ENCODE results near the gene TCF7L2.
"Not testable (repeated sequence)": the region's sequence is repeated elsewhere in the genome, so short reads cannot be mapped to it uniquely, and the experiment has no call there.

The TCF7L2 gene

DNA sequence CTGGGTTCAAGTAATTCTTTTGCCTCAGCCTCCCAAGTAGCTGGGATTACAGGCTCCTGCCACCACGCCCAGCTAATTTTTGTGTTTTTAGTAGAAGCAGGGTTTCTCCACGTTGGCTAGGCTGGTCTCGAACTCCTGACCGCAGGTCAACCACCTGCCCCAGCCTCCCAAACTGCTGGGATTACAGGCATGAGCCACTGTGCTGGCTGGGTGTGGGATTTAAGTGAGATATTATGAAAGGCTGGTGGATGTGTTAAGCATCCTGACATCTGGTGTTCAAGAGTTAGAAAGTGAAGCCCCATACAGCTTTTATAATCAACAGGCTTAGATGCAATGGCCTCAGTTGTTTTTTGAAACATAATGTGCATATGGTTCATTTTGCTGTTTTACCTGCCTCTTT lies 159.4 kb downstream of the TCF7L2 start:
- H3K79me2 ChIP-seq (ENCODE audit: control insufficient read depth, insufficient read depth, low read length, poor library complexity); H4K91ac ChIP-seq (ENCODE audit: low read depth, low read length): not testable (repeated sequence)

DNA sequence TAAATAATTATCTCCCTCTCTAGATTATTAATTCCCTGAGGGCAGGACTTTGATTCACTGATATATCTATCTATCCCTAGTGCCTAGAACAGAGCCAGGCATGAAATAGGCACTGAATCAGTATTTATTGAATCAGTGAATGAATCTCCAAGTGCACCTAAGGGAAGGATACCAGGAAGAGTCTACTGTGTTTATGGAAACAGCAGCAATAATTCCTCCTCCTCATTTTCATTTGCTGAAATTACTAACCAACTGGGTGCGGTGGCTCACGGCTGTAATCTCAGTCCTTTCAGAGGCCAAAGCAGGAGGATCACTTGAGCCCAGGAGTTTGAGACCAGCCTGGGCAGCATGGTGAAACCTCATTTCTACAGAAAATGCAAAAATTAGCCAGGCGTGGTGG lies 161.2 kb downstream of the TCF7L2 start:
- no peak overlapping the region for H3K4me3 ChIP-seq (ENCODE audit: low read depth, low read length)
- H3K4me2 ChIP-seq (ENCODE audit: low read length): no peak overlapping the region
- no peak overlapping the region for H2BK5ac ChIP-seq (ENCODE audit: low read depth, low read length, poor library complexity)
- H4K12ac ChIP-seq (ENCODE audit: low read depth, low read length): no peak overlapping the region
- H2AK5ac ChIP-seq (ENCODE audit: low read length): no peak overlapping the region
- H3K79me1 ChIP-seq (ENCODE audit: low read length): no peaks in the 10 kb centered on the region
- H2BK12ac ChIP-seq (ENCODE audit: low read length): no peak overlapping the region
- H3K14ac ChIP-seq (ENCODE audit: low read length): no peak overlapping the region
- no peak overlapping the region for H2BK120ac ChIP-seq (ENCODE audit: insufficient read depth, low read length, poor library complexity)
- peaks cover 0 to 2% of the 10 kb centered on the region in 2 experiments for H3K36me3 ChIP-seq (ENCODE audit: control insufficient read depth in 1 of 2, insufficient read depth in 2 of 2, low read length in 2 of 2)
- no peak overlapping the region for H2AFZ ChIP-seq (ENCODE audit: insufficient read depth, low read length, poor library complexity)
- no peak overlapping the region for H3K23ac ChIP-seq (ENCODE audit: low read length)
- no peak for DNase-seq
- no peak overlapping the region for H3K18ac ChIP-seq (ENCODE audit: low read length)
- no peaks in the 10 kb centered on the region for H3K79me2 ChIP-seq (ENCODE audit: control insufficient read depth, insufficient read depth, low read length, poor library complexity)
- no peak overlapping the region for H4K8ac ChIP-seq (ENCODE audit: low read depth, low read length)
- H4K91ac ChIP-seq (ENCODE audit: low read depth, low read length): no peak overlapping the region
- WGBS (ENCODE audit: extremely low coverage, insufficient coverage, insufficient read length): no CpG with 5 or more reads among the region's 3 CpGs
- H3K9me3 ChIP-seq (ENCODE audit: insufficient read depth, low read depth, low read length): no peaks in the 10 kb centered on the region
- peaks cover 0 to 2% of the 10 kb centered on the region in 2 experiments for H3K4me1 ChIP-seq (ENCODE audit: control insufficient read depth in 1 of 2, insufficient read depth in 2 of 2, low read length in 2 of 2)
- H3K9ac ChIP-seq (ENCODE audit: low read length): no peak overlapping the region
- no peaks in the 10 kb centered on the region for H3K27me3 ChIP-seq (ENCODE audit: insufficient read depth, low read length)
- H3K4ac ChIP-seq (ENCODE audit: low read depth, low read length): no peak overlapping the region
- no peak overlapping the region for H3K27ac ChIP-seq (ENCODE audit: low read depth, low read length)

More for the DNA sequence above, 159.4 kb downstream of the TCF7L2 start:
- not testable (repeated sequence) for H2BK12ac ChIP-seq (ENCODE audit: low read length); H3K4me2 ChIP-seq (ENCODE audit: low read length); H2AK5ac ChIP-seq (ENCODE audit: low read length); H3K36me3 ChIP-seq (ENCODE audit: control insufficient read depth in 1 of 2, insufficient read depth in 2 of 2, low read length in 2 of 2); H3K27ac ChIP-seq (ENCODE audit: low read depth, low read length); H2BK120ac ChIP-seq (ENCODE audit: insufficient read depth, low read length, poor library complexity); H2BK5ac ChIP-seq (ENCODE audit: low read depth, low read length, poor library complexity); H3K9me3 ChIP-seq (ENCODE audit: insufficient read depth, low read depth, low read length); H3K23ac ChIP-seq (ENCODE audit: low read length); H3K79me1 ChIP-seq (ENCODE audit: low read length); H3K18ac ChIP-seq (ENCODE audit: low read length); H4K8ac ChIP-seq (ENCODE audit: low read depth, low read length); H2AFZ ChIP-seq (ENCODE audit: insufficient read depth, low read length, poor library complexity); H3K27me3 ChIP-seq (ENCODE audit: insufficient read depth, low read length); H3K14ac ChIP-seq (ENCODE audit: low read length); H4K12ac ChIP-seq (ENCODE audit: low read depth, low read length); DNase-seq; H3K4me3 ChIP-seq (ENCODE audit: low read depth, low read length); H3K9ac ChIP-seq (ENCODE audit: low read length)
- Histone ChIP-seq H3K4me1 (ENCODE audit: control insufficient read depth in 1 of 2, insufficient read depth in 2 of 2, low read length in 2 of 2) (peaks cover 10 to 15% of the 10 kb centered on the region in 2 experiments), H3K4ac (ENCODE audit: low read depth, low read length) (peak overlapping the region; percentile 53)
- no CpG with 5 or more reads among the region's 4 CpGs for WGBS (ENCODE audit: extremely low coverage, insufficient coverage, insufficient read length)

DNA sequence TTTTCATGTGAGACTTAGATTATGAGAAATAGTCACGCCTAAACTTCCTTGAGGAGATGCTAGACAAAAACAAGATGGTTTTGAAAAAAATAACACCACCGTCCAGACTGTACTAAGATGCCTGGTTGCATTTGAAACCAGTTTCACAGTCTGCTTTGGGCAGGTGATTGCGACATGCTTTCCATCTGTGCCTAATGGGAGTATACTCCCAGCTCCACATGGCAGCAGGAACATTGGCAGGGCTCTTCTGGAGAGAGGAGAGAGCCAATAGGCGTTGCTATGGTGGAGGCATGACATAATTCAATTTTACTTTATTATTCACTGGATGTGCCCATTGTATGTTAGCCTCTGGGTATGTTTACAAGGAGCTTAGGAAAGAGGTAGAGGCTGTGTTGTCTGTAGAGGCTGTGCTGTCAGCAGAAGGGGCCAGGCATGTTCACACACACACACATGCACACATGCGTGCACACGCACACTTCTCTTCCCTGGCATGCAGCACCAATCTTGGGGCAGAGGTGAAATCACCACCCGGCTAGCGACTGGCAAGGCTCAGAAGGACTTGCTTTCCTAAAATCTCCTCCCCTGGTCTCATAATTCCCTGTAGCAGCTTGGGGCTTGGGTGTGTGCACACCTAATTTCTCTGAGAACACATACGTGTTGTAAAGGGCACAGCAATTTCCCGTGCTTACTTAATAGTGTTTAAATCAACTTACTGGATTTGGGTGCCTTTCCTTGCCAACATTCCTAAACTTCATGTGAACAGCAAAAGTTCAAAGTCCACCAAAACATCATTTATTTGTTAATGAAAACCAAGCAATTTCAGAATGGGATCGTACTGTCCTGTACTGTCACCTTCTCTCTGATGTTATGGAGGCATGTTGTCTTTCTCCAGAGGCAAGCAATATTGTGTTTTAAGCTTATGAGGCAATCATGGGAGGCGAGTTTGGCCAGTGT lies 162.1 kb downstream of the TCF7L2 start:
- no CpG with 5 or more reads among the region's 12 CpGs for WGBS (ENCODE audit: extremely low coverage, insufficient coverage, insufficient read length)
- no peak overlapping the region for H3K23ac ChIP-seq (ENCODE audit: low read length)
- no peak overlapping the region for H3K9ac ChIP-seq (ENCODE audit: low read length)

DNA sequence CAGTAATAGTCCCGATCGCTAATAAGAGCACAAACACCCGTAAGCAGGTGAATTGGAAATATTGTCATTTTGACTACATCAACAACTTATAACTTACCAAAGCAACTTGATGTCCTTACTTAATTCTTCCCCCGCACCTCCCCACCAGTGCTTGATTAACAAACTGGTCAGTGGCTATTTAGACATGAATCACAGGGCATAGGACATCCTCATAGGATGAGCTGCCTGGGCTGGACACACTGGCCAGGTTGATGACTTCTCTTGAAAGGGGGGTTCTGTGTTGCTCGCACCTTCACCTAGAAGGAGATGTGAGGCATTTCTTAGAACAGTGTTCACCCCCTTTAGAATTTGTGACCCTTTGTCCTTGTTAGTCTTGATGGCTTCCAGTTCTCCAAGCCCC lies 163.2 kb downstream of the TCF7L2 start:
- no CpG with 5 or more reads among the region's 5 CpGs for WGBS (ENCODE audit: extremely low coverage, insufficient coverage, insufficient read length)
- Histone ChIP-seq H3K9ac (ENCODE audit: low read length) (no peak overlapping the region), H3K14ac (ENCODE audit: low read length) (no peak overlapping the region), H3K27me3 (ENCODE audit: insufficient read depth, low read length) (no peaks in the 10 kb centered on the region), H3K4me1 (ENCODE audit: control insufficient read depth in 1 of 2, insufficient read depth in 2 of 2, low read length in 2 of 2) (peaks cover 0 to 2% of the 10 kb centered on the region in 2 experiments), H4K91ac (ENCODE audit: low read depth, low read length) (no peak overlapping the region), H2BK5ac (ENCODE audit: low read depth, low read length, poor library complexity) (no peak overlapping the region), H2BK120ac (ENCODE audit: insufficient read depth, low read length, poor library complexity) (no peak overlapping the region), H2AK5ac (ENCODE audit: low read length) (no peak overlapping the region), H3K9me3 (ENCODE audit: insufficient read depth, low read depth, low read length) (no peaks in the 10 kb centered on the region), H3K79me2 (ENCODE audit: control insufficient read depth, insufficient read depth, low read length, poor library complexity) (no peaks in the 10 kb centered on the region), H2BK12ac (ENCODE audit: low read length) (no peak overlapping the region), H4K12ac (ENCODE audit: low read depth, low read length) (no peak overlapping the region), H2AFZ (ENCODE audit: insufficient read depth, low read length, poor library complexity) (no peak overlapping the region), H3K4me3 (ENCODE audit: low read depth, low read length) (no peak overlapping the region), H3K18ac (ENCODE audit: low read length) (no peak overlapping the region), H3K79me1 (ENCODE audit: low read length) (no peaks in the 10 kb centered on the region), H3K4ac (ENCODE audit: low read depth, low read length) (no peak overlapping the region), H4K8ac (ENCODE audit: low read depth, low read length) (no peak overlapping the region), H3K36me3 (ENCODE audit: control insufficient read depth in 1 of 2, insufficient read depth in 2 of 2, low read length in 2 of 2) (no peaks in the 10 kb centered on the region), H3K4me2 (ENCODE audit: low read length) (no peak overlapping the region), H3K23ac (ENCODE audit: low read length) (no peak overlapping the region), H3K27ac (ENCODE audit: low read depth, low read length) (no peak overlapping the region)
- no peak for DNase-seq

More for the DNA sequence above, 162.1 kb downstream of the TCF7L2 start:
- DNase-seq: peak; percentile 58 to 59
- H2BK12ac ChIP-seq (ENCODE audit: low read length): no peak overlapping the region
- H4K8ac ChIP-seq (ENCODE audit: low read depth, low read length): no peak overlapping the region
- H3K4me2 ChIP-seq (ENCODE audit: low read length): no peak overlapping the region
- H4K91ac ChIP-seq (ENCODE audit: low read depth, low read length): no peak overlapping the region
- H3K27me3 ChIP-seq (ENCODE audit: insufficient read depth, low read length): no peaks in the 10 kb centered on the region
- H3K18ac ChIP-seq (ENCODE audit: low read length): peak overlapping the region; percentile 22
- no peak overlapping the region for H2BK120ac ChIP-seq (ENCODE audit: insufficient read depth, low read length, poor library complexity)
- no peaks in the 10 kb centered on the region for H3K9me3 ChIP-seq (ENCODE audit: insufficient read depth, low read depth, low read length)
- H3K14ac ChIP-seq (ENCODE audit: low read length): no peak overlapping the region
- H3K79me2 ChIP-seq (ENCODE audit: control insufficient read depth, insufficient read depth, low read length, poor library complexity): no peaks in the 10 kb centered on the region
- no peak overlapping the region for H2AFZ ChIP-seq (ENCODE audit: insufficient read depth, low read length, poor library complexity)
- peak overlapping the region; percentile 12 for H3K4ac ChIP-seq (ENCODE audit: low read depth, low read length)
- no peak overlapping the region for H3K4me3 ChIP-seq (ENCODE audit: low read depth, low read length)
- peaks cover 0 to 2% of the 10 kb centered on the region in 2 experiments for H3K4me1 ChIP-seq (ENCODE audit: control insufficient read depth in 1 of 2, insufficient read depth in 2 of 2, low read length in 2 of 2)
- no peak overlapping the region for H2AK5ac ChIP-seq (ENCODE audit: low read length)
- no peak overlapping the region for H2BK5ac ChIP-seq (ENCODE audit: low read depth, low read length, poor library complexity)
- H3K79me1 ChIP-seq (ENCODE audit: low read length): no peaks in the 10 kb centered on the region
- H4K12ac ChIP-seq (ENCODE audit: low read depth, low read length): no peak overlapping the region
- H3K27ac ChIP-seq (ENCODE audit: low read depth, low read length): no peak overlapping the region
- H3K36me3 ChIP-seq (ENCODE audit: control insufficient read depth in 1 of 2, insufficient read depth in 2 of 2, low read length in 2 of 2): peaks cover 0 to 2% of the 10 kb centered on the region in 2 experiments
